GM12878 (cell line): ENCODE results near the gene ITPRIP. TPM values are rescaled to one million over a fixed set of nuclear protein-coding genes. Genes with fewer than 3 reads are reported as not detected.

Source experiments
- ATAC-seq: fragments of 200-7000 bp; cut with Tn5 transposase; 3 replicates; pipeline ENCODE4 v1.9.1; 2020; ENCODE audit warnings: mild to moderate bottlenecking, moderate library complexity
- BruUV-seq: library from RNA; stranded (reverse); fragments of 400-500 nt; replicated peaks from 2 replicates; lab custom pipeline; 2021; lab: Mats Ljungman, UMichigan
- CTCF ChIA-PET: fragments of 300-600 bp; sonication (Branson Sonifier 250); formaldehyde crosslinking; extraction: SDS; loops from one replicate; lab custom pipeline; 2021; ENCODE audit warnings: inconsistent platforms; lab: Yijun Ruan, JAX
- POLR2A ChIA-PET: fragments of 350-600 bp; formaldehyde crosslinking; extraction: SDS; loops from one replicate; lab custom pipeline; 2021; ENCODE audit warnings: inconsistent platforms; lab: Charles Lee
- RAD21 ChIA-PET: fragments of 300-600 bp; sonication (Branson Sonifier 250); formaldehyde crosslinking; loops from one replicate; lab custom pipeline; 2023; ENCODE audit warnings: antibody characterized with exemption; ENCODE audit not compliant: unreplicated experiment; lab: Charles Lee
- SMC1A ChIA-PET: fragments of 300-600 bp; sonication (Branson Sonifier 250); formaldehyde crosslinking; loops from one replicate; lab custom pipeline; 2023; ENCODE audit not compliant: unreplicated experiment, uncharacterized antibody; lab: Charles Lee
- DNase-seq: peaks from one replicate; pipeline ENCODE4 v3.0.0-alpha.2; 2011; ENCODE audit warnings: low read depth, low spot score
- FAIRE-seq: peaks from 3 replicates; lab custom pipeline; 2011; peaks lifted over from hg19 to GRCh38; lab: Jason Lieb, UNC
- H2AFZ ChIP-seq: 2 replicates; pipeline ENCODE4 v1.6.0; 2011; ENCODE audit warnings: low read depth, low read length, control low read depth; ENCODE audit not compliant: control insufficient read depth
- H3K27ac ChIP-seq: 2 replicates; pipeline ENCODE4 v1.5.1; 2011; ENCODE audit warnings: control low read depth; ENCODE audit not compliant: control insufficient read depth, insufficient read depth
- H3K27me3 ChIP-seq, 2 experiments: replicated peaks in 1 of 2; 2 replicates each; pipeline versions ENCODE4 v1.6.0 to v1.6.1; 2011; ENCODE audit warnings: low read length in 1 of 2; ENCODE audit not compliant: control insufficient read depth in 2 of 2, insufficient read depth in 2 of 2
- H3K36me3 ChIP-seq, 2 experiments: 2 replicates each; pipeline ENCODE4 v1.5.1; 2011; ENCODE audit warnings: low read length in 1 of 2; ENCODE audit not compliant: control insufficient read depth in 2 of 2, insufficient read depth in 2 of 2
- H3K4me1 ChIP-seq: 2 replicates; pipeline ENCODE4 v1.6.1; 2011; ENCODE audit warnings: mild to moderate bottlenecking, low read length, moderate library complexity, mixed read lengths; ENCODE audit not compliant: control insufficient read depth, insufficient read depth
- H3K4me2 ChIP-seq: 2 replicates; pipeline ENCODE4 v1.6.0; 2011; ENCODE audit warnings: control low read depth; ENCODE audit not compliant: control insufficient read depth, insufficient read depth
- H3K4me3 ChIP-seq: fragments of 200-600 bp; sonication (generic); 2 replicates; pipeline ENCODE4 v1.5.1; 2016
- H3K79me2 ChIP-seq: 2 replicates; pipeline ENCODE4 v1.6.0; 2011; ENCODE audit warnings: low read length; ENCODE audit not compliant: control insufficient read depth, insufficient read depth
- H3K9ac ChIP-seq: 2 replicates; pipeline ENCODE4 v1.8.0; 2011; ENCODE audit warnings: low read length, control low read depth, mixed read lengths; ENCODE audit not compliant: control insufficient read depth, insufficient read depth
- H3K9me3 ChIP-seq: replicated peaks from 3 replicates; pipeline ENCODE4 v1.5.1; 2011; ENCODE audit warnings: mild to moderate bottlenecking, low read length; ENCODE audit not compliant: control insufficient read depth, insufficient read depth
- H4K20me1 ChIP-seq: 2 replicates; pipeline ENCODE4 v1.6.0; 2011; ENCODE audit not compliant: control insufficient read depth, insufficient read depth
- BMI1 ChIP-seq: fragments of 450-650 bp; IDR thresholded peaks from 2 replicates; pipeline ENCODE4 v1.6.1; 2016; ENCODE audit warnings: mild to moderate bottlenecking, moderate library complexity, borderline replicate concordance
- CBX3 ChIP-seq: fragments of 200-600 bp; sonication (generic); IDR thresholded peaks from 2 replicates; pipeline ENCODE4 v1.6.1; 2016; ENCODE audit warnings: low read depth, borderline replicate concordance
- CREM ChIP-seq: IDR thresholded peaks from 2 replicates; pipeline ENCODE4 v1.6.1; 2014; ENCODE audit warnings: antibody characterized with exemption, low read depth
- GABPA ChIP-seq: IDR thresholded peaks from 2 replicates; pipeline ENCODE4 v1.6.1; 2014; ENCODE audit warnings: antibody characterized with exemption, low read depth, mild to moderate bottlenecking, inconsistent platforms
- KAT2A ChIP-seq: conservative IDR thresholded peaks from 2 replicates; pipeline ENCODE4 v1.6.1; 2011; ENCODE audit warnings: low read depth, low read length; ENCODE audit not compliant: control insufficient read depth
- NR2C1 ChIP-seq: fragments of 450-650 bp; IDR thresholded peaks from 2 replicates; pipeline ENCODE4 v1.6.1; 2017; ENCODE audit warnings: antibody characterized with exemption, mild to moderate bottlenecking, moderate library complexity
- NR2C2 ChIP-seq: IDR thresholded peaks from 2 replicates; pipeline ENCODE4 v1.6.1; 2011; ENCODE audit warnings: borderline replicate concordance, low read depth; ENCODE audit not compliant: control insufficient read depth, insufficient read length
- POU2F2 ChIP-seq: IDR thresholded peaks from 3 replicates; pipeline ENCODE4 v1.6.1; 2011; ENCODE audit warnings: low read depth, mild to moderate bottlenecking, low read length, borderline replicate concordance
- RFX5 ChIP-seq: IDR thresholded peaks from 2 replicates; pipeline ENCODE4 v1.6.1; 2011; ENCODE audit warnings: low read depth, low read length, improper control_type of control experiment
- SREBF1 ChIP-seq: IDR thresholded peaks from 2 replicates; pipeline ENCODE4 v1.6.1; 2012; ENCODE audit warnings: mild to moderate bottlenecking, low read length
- TCF3 ChIP-seq: IDR thresholded peaks from 2 replicates; pipeline ENCODE4 v1.6.1; 2012; ENCODE audit warnings: low read depth, mild to moderate bottlenecking, low read length, borderline replicate concordance; ENCODE audit not compliant: insufficient read depth
- WRNIP1 ChIP-seq: IDR thresholded peaks from 2 replicates; pipeline ENCODE4 v1.6.1; 2011; ENCODE audit warnings: low read depth, low read length, improper control_type of control experiment, borderline replicate concordance
- WGBS: methylation state at CpG from one replicate; pipeline ENCODE4 v1.1.6; 2016; ENCODE audit warnings: low lambda C conversion rate; ENCODE audit not compliant: insufficient replicate concordance, insufficient coverage; ENCODE audit errors: missing lambda C conversion rate; 5-methylcytosine and 5-hydroxymethylcytosine counted together
- in situ Hi-C: fragments of 300-500 bp; cut with MboI; formaldehyde crosslinking; loops from 9 replicates; pipeline ENCODE4 v1.14.3; 2018; ENCODE audit warnings: mixed read lengths
- intact Hi-C: fragments of 100-400 bp; cut with micrococcal nuclease; formaldehyde crosslinking; loops from one replicate; pipeline ENCODE4 v1.14.2; 2022; ENCODE audit not compliant: unreplicated experiment
- polyA plus RNA-seq, 11 experiments: library from polyadenylated mRNA; depleted of rRNA in 4 of 11; unstranded in 6 of 11; stranded (reverse) in 5 of 11; fragments of >200 nt; fragmentation: Nextera tagmentation in 4 of 11; fragmentation: Illumina TruSeq in 1 of 11; extraction: Ambion mirVana in 4 of 11; extraction: Trizol in 1 of 11; gene quantifications; 1 replicate in 1 of 11; 2 replicates in 10 of 11; pipeline versions ENCODE4 v1.2.1 to v1.2.3, GENCODE V29; 2011 to 2016; ENCODE audit warnings: inconsistent platforms in 2 of 11, missing spikeins in 2 of 11, low read depth in 1 of 11
- total RNA-seq, 4 experiments: library from RNA; depleted of rRNA in 3 of 4; stranded (reverse); fragments of >200 nt in 3 of 4; fragmentation: Illumina TruSeq in 1 of 4; extraction: Trizol in 1 of 4; gene quantifications; 2 replicates each; pipeline versions ENCODE4 v1.2.1 to v1.2.3, GENCODE V29; 2013 to 2021
- TF ChIP-seq, protein P1 (sequence below): IDR thresholded peaks from 2 replicates; pipeline ENCODE4 v1.6.1; 2011; ENCODE audit warnings: mild to moderate bottlenecking, low read depth, low read length, moderate library complexity; ENCODE audit not compliant: insufficient replicate concordance
- TF ChIP-seq, protein P2 (sequence below): fragments of 450-650 bp; conservative IDR thresholded peaks from 2 replicates; pipeline ENCODE4 v1.6.1; 2017; ENCODE audit warnings: mild to moderate bottlenecking, moderate library complexity
- TF ChIP-seq, protein P3 (sequence below): fragments of 450-650 bp; IDR thresholded peaks from 2 replicates; pipeline ENCODE4 v1.6.1; 2016; ENCODE audit warnings: mild to moderate bottlenecking, moderate library complexity, borderline replicate concordance

The ITPRIP gene
- total and polyA plus RNA-seq, 10 of the 15 experiments (the other 5 are each of a cell fraction or from before 2014, with no cell fraction given), result 0.82 to 10.4 (median 5.9) TPM

DNA sequence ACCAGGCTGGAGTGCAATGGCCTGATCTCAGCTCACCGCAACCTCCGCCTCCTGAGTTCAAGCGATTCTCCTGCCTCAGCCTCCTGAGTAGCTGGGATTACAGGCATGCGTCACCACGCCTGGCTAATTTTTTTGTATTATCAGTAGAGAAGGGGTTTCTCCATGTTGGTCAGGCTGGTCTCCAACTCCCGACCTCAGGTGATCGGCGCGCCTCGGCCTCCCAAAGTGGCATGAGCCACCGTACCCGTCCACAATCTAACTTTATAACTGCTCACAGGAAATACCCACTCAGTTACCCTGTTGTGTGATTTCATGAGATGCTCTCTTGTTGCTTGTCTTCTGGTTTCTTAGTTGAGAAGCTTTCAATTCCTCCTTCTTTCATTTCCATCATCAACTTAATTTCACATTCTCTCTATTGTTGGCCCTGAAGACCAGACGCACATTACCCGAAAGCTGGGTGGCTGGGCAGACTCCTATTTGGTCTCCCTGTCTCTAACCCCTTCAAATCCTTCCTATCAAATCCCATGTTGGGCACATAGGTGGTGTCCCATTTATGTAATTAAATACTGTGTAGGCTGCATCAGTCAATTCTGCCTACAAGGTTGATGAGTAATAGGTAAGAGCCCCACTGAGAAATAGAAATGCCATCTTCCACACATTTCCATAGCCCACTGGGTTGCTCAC, 70.4 kb downstream of the ITPRIP start (continued):
- TF ChIP-seq, protein P1, sequence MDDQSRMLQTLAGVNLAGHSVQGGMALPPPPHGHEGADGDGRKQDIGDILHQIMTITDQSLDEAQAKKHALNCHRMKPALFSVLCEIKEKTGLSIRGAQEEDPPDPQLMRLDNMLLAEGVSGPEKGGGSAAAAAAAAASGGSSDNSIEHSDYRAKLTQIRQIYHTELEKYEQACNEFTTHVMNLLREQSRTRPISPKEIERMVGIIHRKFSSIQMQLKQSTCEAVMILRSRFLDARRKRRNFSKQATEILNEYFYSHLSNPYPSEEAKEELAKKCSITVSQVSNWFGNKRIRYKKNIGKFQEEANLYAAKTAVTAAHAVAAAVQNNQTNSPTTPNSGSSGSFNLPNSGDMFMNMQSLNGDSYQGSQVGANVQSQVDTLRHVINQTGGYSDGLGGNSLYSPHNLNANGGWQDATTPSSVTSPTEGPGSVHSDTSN, result no peak
- no peak for TF ChIP-seq RFX5
- TF ChIP-seq, all 136 proteins: peak for 2

DNA sequence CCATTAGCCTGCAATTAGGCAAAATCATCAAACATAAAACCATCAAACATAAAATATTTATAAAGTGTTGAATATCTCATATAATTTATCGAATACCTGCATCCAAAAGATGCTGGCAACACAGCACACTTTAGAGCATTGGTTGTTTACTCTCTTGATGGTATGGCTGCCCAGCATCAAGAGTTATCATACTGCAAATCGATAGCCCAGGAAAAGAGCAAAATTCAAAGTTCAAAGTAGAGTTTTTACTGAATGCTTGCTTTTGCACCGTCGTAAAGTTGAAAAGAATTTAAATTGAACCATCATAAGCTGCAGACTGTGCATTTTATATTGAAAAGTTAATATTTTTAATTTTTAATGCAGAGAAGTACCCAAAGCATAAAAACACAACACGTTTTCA, 73.5 kb downstream of the ITPRIP start:
- no peak overlapping the region for H3K4me2 ChIP-seq
- peaks cover 0 to 16% of the 10 kb centered on the region in 2 experiments; a peak in 2 of 4 replicates for H3K36me3 ChIP-seq
- H2AFZ ChIP-seq, result no peak overlapping the region
- H3K4me1 ChIP-seq, result 0 out of 2 replicates have a peak, but pooled peaks cover 3% of the 10 kb centered on the region
- no peak for ATAC-seq
- ChIA-PET SMC1A (interaction anchor here (1.3 kb wide), 1 partner anchor 11 kb away, joined by 5 read pairs; the partner anchor contains the start of gene GSTO1), POLR2A (interaction anchor here (0.6 kb wide), 1 partner anchor 10 kb away, joined by 3 read pairs; the partner anchor contains the start of gene GSTO1), CTCF (interaction anchor here (13.2 kb wide), 1 partner anchor 10 kb away, joined by 105 read pairs; no protein-coding TSS in a partner anchor), RAD21 (no interaction called here)
- DNase-seq, result no peak
- H3K27ac ChIP-seq, result no peak overlapping the region
- 84% methylated on average over 5 of the region's 5 CpGs for WGBS
- no peaks in the 10 kb centered on the region for H3K27me3 ChIP-seq
- intact Hi-C loops, result loop anchor here (5.0 to 10.0 kb wide), 2 partner anchors 142 to 360 kb away; partner anchors contain the start of gene SFR1
- in situ Hi-C loops, result no loop called here
- H3K79me2 ChIP-seq, result peaks cover 45% of the 10 kb centered on the region
- no peak overlapping the region for H3K4me3 ChIP-seq
- no peaks in the 10 kb centered on the region for H3K9me3 ChIP-seq
- no TSS peak for BruUV-seq
- no peak overlapping the region for H3K9ac ChIP-seq
- FAIRE-seq, result no peak
- no peaks in the 10 kb centered on the region for H4K20me1 ChIP-seq
- TF ChIP-seq, protein P2, sequence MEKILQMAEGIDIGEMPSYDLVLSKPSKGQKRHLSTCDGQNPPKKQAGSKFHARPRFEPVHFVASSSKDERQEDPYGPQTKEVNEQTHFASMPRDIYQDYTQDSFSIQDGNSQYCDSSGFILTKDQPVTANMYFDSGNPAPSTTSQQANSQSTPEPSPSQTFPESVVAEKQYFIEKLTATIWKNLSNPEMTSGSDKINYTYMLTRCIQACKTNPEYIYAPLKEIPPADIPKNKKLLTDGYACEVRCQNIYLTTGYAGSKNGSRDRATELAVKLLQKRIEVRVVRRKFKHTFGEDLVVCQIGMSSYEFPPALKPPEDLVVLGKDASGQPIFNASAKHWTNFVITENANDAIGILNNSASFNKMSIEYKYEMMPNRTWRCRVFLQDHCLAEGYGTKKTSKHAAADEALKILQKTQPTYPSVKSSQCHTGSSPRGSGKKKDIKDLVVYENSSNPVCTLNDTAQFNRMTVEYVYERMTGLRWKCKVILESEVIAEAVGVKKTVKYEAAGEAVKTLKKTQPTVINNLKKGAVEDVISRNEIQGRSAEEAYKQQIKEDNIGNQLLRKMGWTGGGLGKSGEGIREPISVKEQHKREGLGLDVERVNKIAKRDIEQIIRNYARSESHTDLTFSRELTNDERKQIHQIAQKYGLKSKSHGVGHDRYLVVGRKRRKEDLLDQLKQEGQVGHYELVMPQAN, result no peak
- TF ChIP-seq POU2F2 (no peak), NR2C2 (no peak), SREBF1 (no peak), GABPA (no peak), CBX3 (no peak), WRNIP1 (no peak), TCF3 (no peak), BMI1 (no peak), CREM (no peak), KAT2A (no peak), NR2C1 (no peak)
- TF ChIP-seq, protein P3, sequence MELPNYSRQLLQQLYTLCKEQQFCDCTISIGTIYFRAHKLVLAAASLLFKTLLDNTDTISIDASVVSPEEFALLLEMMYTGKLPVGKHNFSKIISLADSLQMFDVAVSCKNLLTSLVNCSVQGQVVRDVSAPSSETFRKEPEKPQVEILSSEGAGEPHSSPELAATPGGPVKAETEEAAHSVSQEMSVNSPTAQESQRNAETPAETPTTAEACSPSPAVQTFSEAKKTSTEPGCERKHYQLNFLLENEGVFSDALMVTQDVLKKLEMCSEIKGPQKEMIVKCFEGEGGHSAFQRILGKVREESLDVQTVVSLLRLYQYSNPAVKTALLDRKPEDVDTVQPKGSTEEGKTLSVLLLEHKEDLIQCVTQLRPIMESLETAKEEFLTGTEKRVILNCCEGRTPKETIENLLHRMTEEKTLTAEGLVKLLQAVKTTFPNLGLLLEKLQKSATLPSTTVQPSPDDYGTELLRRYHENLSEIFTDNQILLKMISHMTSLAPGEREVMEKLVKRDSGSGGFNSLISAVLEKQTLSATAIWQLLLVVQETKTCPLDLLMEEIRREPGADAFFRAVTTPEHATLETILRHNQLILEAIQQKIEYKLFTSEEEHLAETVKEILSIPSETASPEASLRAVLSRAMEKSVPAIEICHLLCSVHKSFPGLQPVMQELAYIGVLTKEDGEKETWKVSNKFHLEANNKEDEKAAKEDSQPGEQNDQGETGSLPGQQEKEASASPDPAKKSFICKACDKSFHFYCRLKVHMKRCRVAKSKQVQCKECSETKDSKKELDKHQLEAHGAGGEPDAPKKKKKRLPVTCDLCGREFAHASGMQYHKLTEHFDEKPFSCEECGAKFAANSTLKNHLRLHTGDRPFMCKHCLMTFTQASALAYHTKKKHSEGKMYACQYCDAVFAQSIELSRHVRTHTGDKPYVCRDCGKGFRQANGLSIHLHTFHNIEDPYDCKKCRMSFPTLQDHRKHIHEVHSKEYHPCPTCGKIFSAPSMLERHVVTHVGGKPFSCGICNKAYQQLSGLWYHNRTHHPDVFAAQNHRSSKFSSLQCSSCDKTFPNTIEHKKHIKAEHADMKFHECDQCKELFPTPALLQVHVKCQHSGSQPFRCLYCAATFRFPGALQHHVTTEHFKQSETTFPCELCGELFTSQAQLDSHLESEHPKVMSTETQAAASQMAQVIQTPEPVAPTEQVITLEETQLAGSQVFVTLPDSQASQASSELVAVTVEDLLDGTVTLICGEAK, result no peak
